DOHH2 (cell line): ENCODE data around the gene ACOT12.

Source experiments
- EZH2phosphoT487 ChIP-seq: fragments of 200-600 bp; sonication (generic); IDR thresholded peaks from 2 replicates; pipeline ENCODE4 v1.6.1; 2017; ENCODE audit warnings: borderline replicate concordance, mild to moderate bottlenecking, antibody characterized with exemption, low read length, moderate library complexity, mixed read lengths
- TF ChIP-seq, protein P1 (sequence below): fragments of 200-600 bp; sonication (generic); IDR thresholded peaks from one replicate; pipeline ENCODE4 v1.5.1; 2014; ENCODE audit warnings: antibody characterized with exemption, mild to moderate bottlenecking, low read depth, low read length; ENCODE audit not compliant: poor library complexity, severe bottlenecking

DNA sequence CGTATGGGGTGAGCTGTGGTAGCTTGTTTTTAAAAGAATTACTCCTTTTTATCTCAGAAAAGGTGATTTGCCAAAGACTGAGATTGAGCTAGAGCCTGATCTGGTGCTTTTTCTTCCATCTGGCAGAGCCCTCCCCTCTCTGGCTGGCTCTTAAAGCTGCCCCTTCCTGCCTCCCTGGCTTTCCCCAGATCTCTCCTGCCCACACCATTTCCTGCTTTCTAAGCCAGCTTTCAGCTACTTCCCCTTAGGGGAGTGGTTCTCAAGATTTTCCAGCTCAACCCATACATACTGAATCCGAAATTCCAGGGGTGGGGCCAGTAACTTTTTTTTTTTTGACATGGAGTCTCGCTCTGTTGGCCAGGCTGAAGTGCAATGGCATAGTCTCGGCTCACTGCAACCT, 4.8 kb upstream of the ACOT12 start:
- TF ChIP-seq EZH2phosphoT487: no peak
- TF ChIP-seq, protein P1, sequence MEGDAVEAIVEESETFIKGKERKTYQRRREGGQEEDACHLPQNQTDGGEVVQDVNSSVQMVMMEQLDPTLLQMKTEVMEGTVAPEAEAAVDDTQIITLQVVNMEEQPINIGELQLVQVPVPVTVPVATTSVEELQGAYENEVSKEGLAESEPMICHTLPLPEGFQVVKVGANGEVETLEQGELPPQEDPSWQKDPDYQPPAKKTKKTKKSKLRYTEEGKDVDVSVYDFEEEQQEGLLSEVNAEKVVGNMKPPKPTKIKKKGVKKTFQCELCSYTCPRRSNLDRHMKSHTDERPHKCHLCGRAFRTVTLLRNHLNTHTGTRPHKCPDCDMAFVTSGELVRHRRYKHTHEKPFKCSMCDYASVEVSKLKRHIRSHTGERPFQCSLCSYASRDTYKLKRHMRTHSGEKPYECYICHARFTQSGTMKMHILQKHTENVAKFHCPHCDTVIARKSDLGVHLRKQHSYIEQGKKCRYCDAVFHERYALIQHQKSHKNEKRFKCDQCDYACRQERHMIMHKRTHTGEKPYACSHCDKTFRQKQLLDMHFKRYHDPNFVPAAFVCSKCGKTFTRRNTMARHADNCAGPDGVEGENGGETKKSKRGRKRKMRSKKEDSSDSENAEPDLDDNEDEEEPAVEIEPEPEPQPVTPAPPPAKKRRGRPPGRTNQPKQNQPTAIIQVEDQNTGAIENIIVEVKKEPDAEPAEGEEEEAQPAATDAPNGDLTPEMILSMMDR: no peak
